GM19351 (cell line): Measurements from ENCODE around the gene CUX1.
"Not testable (repeated sequence)": the region's sequence is repeated elsewhere in the genome, so short reads cannot be mapped to it uniquely, and the experiment has no call there.

Experiments
- ATAC-seq: cut with Tn5 transposase; IDR thresholded peaks from one replicate; pipeline ENCODE4 v1.9.1; 2021; ENCODE audit warnings: mild to moderate bottlenecking, moderate library complexity; ENCODE audit not compliant: unreplicated experiment

Gene CUX1

DNA sequence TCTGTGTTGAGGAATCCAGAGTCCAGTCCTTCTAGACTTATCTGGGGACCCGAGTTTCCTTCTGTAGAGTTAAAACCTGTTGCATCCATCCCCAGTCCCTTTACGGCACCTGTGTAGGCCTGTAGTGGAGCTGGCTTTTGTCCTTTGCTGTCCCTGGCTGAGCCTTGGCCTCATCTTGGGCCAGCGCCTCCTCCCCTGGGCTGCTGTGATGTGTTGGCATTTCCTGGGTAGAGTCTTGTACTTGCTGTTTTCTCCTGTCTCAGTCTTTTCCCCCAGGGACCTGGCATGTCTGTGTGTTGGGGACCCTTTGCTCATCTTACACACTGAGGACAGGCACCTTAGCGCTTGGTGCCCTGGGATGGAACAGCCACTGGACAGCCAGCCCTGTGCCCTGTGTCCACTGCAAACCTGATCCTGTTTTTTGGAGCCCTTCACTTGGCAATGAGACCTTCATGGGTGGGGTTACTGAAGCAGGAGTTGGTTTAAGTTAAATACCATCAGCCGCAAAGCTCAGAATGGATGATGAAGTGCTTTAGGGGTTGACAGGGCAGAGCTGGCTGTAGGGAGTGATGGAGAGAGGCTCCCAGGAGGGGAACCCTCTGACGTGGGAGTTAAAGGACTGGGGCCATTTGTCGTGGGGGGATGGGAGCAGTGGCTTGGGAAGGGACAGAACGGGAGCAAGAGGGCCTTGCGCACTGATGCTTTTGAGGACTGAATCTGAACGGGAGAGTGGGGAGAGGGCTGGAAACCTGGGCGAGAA, 50.9 kb downstream of the CUX1 start:
- ATAC-seq: no peak

DNA sequence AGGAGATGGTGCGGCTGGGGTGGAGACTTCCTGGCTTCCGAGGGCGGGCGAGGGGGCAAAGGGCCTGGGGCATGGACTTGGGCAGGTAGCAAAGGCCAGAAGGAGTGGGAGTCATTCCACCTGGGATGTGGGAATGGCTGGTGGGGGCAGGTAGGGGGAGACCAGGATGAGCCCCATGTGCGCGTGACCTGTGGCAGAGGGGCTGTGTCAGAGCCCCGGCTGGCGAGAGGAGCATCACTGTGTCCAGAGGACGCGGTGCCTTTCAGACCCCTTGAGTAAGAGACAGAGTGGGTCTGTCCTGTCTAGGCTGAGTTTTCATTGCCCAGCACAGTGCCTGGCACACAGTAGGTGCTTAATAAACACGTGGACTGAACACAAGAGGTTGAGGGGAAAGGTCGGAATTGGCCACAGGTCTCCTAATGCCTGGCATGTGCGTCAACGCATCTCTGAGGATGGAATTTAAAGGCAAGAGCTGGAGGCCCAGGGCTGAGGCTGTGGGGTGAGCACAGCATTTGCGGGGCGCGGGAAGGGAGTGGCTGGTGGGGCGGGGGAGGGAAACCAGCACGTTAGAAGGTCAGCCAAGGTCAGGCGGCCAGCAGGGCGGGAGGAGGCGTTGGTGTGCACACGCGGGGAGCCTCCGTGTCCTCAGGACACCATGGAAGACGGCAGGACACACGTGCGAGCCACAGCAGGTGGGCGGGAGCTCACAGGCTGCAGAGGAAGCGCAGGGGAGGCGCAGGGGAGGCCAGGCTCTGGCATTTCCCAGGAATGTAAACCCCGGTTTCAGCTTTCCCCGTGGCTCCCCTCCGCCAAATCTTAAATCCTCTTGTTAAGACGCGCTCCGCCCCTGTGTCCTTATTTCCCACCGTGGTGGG, 51.8 kb downstream of the CUX1 start:
- no peak for ATAC-seq

DNA sequence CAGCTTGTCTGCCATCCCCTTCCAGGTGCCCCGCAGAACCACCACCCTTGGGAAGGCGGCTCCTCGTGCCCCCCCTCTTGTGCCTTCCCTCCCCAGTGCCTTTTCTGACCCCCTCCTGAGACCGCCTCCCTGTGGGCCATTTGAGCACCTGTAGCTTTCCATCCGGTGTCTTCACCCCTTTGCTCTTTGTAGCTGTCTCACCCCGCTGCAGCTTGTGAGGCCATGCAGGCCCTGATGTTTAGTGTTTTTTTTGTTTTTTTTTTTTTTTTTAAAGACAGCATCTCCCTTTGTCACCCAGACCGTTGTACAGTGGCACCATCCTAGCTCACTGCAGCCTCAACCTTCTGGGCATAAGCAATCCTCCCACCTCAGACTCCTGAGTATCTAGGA, 52.5 kb downstream of the CUX1 start:
- ATAC-seq: no peak

DNA sequence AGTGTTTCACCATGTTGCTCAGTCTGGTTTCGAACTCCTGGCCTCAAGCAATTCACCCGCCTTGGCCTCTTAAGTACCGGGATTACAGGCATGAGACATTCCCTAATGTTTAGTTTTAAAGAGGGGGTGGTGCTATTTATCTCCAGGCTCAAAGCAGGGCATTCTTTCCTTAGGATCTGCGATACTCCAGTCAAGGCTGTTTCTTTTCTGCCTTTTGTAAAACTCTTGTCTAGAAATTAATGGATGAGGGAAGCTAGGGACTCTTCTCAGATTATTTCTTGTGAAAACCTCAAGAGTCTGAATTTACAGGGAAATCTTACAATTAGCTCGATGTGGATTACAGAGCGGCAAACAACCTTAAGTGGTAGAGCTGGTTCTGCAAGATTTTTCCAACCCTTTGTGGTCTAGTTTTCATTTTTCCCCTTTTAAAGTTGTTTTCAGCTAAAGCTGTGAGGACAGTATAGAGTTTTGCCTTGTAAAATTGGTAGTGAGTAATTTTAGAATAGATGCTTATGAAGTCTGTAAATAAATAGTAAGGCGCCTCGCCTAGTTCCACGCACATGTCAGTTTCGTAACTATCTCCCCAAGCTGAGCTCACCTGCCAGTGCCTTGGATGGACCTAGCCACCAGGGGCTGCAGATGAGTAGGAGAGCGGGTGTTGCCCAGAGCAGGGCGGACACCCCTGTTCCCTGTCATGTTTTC, 53.1 kb downstream of the CUX1 start:
- ATAC-seq: no peak

DNA sequence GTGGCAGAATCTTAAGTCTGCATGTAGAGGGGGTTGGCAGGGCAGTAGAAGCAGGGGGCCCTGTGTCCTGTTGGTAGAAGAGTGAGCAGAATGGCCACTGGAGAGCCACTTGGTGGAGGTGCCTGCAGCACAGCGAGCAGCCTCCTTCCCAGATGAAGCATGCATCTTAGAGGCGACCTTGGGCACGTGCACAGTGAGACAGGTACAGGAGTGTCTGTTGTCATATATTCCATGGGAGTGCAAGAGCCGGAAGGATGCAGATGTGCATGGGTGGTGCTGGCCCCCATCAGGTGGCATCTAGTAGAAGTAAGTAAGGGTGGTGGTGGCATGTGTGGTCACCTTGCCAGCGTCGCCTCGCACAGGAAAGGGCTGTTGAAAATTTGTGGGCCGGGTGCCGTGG, 53.9 kb downstream of the CUX1 start:
- ATAC-seq: no peak

DNA sequence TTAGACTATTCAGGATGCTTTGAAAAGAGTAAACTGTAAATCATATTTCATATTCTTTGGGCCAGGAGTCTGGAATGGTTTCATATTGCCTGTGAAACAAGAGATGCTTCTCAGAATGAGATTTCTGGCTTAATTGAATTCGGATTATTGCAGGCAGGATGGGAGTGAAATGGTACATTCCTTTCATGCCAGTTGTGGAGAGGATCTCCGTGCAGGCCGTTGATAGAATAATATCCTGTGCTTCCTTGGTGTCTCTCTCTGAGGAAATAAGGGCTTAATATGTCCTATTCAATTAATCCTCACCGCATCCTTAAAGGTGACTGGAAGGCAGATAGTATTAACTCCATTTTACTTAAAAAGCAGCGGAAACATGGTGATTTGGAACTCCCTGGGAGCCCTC, 56.6 kb downstream of the CUX1 start:
- ATAC-seq: no peak

DNA sequence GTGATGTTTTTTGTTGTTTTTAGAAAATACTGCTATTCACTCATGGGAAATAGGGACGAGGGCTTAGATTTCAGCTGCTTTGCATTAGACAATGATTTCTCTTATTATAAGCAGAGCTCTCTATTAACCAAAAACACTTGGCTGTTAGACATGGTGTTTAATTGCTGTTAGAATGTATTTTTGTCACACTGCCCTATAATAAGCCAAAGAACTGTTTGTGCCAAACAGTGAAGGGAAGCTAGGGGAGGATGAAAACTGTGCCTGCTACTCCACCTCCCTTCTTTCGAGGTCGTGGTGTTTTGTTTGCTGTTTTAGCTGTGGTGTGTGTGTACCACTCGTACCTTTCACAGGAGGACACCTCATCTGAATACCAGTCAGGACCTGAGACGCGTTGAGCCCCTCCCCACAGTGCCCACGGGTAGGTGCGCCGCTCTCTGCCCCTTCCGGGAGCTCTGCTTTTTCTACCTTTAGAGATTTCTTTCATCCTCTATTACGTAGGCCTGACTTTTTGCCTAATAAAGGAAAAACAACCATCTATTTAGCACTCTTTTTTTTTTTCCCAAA, 57.9 kb downstream of the CUX1 start:
- no peak for ATAC-seq

DNA sequence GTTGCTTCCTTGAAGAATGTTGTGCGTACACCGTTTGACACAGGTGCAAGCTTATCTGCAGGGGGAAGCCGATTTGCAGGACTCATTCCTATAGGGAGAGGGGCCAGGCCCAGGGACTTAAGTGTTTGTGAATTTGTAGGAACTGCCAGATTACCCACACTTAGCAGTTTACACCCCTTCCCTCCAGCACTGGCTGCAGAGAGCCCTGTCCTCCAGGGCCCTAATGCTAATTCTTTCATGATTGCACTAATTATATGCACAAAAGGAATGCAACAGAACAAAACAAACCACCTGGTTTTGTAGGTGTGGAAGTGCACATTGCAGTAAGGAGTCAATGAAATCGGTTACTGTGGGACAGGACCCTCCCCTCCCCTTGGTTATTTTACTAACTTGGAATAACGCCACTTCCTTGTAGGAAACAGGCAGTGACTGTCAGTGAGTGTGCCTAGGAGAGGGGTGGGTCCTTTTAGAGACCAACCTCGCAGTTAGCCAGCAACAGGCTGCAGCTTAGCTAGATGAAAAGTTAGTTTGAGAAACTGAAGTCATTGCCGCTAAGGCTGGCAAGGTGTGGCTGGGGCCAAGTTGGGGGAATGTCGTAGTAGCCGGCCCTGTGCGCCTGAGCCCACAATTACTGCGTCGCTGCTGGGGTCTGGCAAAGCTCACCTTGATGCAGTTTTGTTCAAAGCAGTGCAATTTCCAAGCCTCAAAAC, 60.6 kb downstream of the CUX1 start:
- no peak for ATAC-seq

DNA sequence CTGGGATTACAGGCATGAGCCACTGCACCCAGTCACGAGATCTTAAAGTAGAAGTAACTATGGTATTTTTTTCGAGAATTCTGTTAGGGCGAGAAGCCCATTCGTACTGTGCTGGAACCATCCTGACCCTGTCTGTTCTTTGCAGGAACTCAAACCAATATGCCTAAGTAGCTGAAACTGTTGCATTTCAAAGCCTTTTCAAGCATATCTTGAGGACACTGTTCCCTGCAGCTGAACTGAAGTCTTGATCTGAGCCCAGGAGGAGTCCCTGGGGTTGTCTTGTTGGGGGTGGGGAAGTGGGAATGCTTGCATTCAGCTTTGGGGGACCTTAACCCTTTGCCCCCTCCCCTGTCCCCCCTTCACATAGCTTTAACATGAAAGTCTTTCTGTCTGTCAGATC, 61.5 kb downstream of the CUX1 start:
- no peak for ATAC-seq

DNA sequence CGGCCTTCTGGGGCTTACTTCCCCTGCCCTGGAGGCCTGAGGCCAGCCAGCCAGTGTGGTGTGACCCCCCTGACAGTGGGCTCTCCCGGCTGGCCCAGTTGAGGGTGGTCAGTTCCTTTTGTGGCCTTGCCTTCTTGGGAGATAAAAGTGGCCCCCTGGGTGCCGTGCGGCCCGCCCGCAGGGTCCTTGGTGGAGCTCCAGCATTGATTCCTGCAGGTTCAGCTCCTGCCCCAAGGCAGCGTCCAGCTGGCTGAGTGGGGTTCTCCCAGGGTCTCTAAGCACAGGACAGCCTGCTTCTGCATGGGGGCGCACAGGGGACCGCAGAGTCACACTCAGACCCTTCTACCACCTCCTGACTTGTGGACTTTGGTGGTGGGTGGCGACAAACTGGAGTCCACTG, 62.1 kb downstream of the CUX1 start:
- no peak for ATAC-seq

DNA sequence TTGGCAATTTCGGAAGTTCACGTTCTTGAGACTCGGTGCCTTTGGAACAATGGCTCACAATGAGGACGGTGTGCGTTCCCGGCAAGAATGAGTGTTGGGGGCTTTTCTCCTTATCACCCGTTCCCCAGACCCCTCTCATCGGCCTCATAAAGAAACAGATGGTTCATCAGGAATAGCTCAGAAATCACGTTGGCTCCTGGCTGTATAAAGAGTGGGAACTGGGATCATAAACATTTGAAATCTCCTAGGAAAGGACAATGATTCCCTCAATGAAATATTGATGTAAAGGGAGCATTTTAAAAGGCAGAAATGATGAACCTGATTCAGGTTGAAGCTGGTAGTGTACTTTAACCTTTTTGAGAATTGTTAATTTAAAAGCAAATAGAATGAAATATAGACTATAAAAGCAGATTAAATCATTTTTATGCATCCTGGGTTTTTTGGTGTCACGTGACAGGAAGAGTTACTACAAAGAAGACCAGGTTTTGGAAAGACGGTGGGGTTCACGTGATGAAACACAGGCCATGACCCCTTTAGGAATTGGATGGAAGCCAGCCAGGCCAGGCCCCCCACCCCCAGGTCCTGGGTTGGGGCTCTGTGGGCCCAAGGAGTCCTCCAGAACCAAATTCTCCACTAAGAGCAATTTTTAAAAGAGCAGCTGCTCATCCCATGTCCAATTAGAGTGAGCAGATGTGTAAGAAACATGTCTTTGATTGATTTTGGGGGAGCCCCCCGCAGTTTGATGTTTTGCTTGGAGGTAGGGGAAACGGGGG, 63.0 kb downstream of the CUX1 start:
- no peak for ATAC-seq

DNA sequence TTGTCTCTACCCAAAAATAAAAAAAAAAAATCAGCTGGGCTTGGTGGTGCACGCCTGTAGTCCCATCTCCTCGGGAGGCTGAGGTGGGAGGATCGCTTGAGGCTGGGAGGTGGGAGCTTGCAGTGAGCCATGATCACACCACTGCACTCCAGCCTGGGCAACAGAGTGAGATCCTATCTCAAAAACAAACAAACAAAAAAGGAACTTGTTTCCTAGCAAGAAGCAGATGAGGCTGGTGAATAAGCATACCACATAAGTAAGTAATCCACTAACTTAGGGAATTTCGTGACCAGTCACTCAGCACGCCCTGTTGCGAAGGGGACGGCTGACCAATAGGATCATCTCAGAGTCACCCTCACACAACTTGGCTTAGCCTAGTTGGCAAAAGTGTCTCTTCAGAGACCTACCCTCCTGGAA, 64.6 kb downstream of the CUX1 start:
- ATAC-seq: no peak

DNA sequence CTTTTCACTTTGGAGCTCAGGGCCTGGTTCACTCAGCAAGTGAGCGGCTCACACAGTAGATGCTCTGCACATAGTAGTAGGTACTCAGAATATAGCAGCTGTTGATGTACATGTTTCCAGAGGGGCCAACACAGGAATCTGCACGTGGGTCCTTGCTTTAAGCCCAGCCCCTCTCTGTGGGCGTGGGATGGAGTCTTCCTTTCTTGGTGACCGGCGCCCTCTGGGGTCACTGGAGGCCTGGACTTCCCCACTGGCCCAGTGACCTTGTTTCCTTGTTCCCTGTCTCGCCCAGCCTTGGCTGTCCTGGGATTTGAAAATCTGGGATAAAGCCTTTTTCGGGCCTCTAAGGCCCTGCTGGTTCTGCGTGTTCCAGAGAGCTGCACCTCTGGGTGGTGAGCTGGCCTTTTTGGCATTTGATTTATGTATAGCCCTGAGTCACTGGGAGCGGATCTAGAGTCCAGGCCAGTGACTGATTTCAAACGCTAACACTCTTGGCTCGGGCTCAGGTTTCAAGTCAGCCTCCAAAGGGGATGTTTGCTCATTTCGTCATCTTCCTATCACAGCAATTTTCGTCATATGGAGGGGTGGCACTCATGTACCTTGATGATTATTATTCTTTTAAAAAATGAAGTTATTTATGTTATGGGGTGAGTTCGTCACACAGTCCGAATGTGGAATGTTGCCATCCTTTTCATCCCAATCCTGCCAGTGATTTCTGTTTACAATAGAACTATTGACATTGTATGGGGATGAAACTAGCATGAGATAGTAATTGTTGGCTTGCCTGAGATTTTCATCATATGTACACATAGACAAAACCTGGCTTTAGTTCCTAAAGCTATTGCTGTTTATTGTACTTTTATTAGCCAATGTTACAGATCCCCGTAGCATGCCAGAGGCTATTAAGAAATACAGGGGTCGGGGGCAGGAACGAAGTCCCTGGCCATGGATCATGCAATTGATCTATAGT, 65.5 kb downstream of the CUX1 start:
- ATAC-seq: no peak

DNA sequence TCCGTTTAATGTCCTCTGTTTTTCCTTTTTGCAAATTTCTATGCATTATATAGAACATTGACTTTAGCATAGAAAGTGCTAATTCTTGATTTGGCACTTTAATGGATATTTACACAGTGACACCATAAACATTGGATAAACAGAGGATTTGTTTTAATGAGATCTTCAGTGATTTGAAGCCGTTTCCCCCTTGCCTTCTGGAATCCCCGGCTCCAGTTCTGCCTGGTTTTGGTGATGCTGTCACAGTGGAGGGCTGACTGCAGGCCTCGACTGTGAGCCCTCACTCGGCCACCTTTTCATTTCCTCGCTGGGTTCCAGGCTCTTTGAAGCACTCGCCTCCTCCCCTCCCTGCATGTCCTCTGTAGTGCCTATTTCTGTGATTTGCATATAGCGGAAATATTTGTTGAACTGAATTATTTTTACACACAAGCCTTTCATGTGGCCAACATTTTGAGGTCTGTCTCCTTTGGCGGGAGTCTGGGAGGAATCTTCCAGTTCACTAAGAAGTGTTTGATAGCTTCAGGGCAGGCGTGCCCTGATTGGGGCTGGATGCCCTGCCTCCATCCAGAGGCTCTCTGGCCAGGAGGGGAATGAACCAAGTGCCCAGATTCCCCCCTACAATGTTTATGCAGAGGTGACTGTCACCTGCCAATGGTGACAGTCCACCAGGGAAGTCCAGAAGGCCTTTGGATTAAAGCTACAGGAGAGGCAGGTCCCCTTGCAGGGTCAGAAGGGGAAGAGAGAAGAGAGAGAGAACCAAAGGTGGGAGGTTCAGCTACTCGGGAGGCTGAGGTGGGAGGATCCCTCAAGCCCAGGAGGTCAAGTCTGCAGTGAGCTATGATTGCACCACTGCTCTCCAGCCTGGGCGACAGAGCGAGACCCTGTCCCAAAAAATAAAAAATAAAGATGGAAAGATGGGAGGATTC, 67.5 kb downstream of the CUX1 start:
- peak; percentile 79 for ATAC-seq

DNA sequence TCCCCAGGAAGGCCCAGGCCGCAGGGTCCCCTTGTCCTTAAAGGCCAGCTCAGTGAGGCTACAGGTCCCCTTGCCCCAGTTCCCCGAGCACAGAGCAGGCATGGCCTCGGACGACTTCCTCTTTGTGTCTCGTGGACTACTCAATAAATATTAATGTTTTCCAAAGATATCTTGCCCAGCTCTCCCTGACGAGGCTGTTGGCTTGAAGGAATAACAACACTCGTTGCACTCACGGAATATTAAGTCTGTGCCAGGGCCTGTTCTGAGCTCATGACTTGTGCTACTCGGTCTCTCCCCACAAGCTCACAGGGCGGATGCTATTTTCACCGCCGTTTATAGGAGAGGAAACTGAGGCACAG, 68.2 kb downstream of the CUX1 start:
- no peak for ATAC-seq

DNA sequence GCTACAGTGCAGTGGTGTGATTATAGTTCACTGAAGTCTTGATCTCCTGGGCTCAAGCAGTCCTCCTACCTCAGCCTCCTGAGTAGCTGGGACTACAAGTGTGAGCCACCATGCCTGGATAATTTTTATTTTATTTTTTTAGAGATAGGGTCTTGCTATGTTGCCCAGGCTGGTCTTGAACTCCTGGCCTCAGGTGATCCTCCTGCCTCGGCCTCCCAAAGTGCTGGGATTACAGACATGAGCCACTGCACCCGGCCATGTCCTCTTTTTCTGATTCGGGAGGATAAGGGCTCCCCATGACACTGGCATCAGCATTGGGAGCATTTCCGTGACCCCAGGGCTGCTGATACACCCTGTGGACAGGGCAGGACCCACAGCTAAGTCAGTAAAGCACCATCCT, 69.9 kb downstream of the CUX1 start:
- ATAC-seq: not testable (repeated sequence)

DNA sequence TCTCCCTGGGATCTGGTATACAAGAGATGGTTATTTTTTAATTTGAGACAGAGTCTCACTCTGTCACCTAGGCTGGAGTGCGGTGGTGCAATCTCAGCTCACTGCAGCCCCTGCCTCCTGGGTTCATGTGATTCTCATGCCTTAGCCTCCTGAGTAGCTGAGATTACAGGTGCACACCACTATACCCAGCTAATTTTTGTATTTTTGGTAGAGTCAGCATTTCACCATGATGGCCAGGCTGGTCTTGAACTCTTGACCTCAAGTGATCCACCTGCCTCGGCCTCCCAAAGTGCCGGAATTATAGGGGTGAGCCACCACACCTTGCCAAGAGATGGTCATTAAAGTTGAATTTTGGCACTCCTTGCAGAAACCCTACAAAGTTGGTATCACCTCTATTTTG, 71.1 kb downstream of the CUX1 start:
- ATAC-seq: not testable (repeated sequence)
